Epithelial cell of esophagus (primary cell): ENCODE measurements around the gene HECTD2.

Experiments used
- DNase-seq: peaks from one replicate; pipeline ENCODE4 v3.0.0; 2010; ENCODE audit warnings: low read depth
- H3K4me3 ChIP-seq: 2 replicates; pipeline ENCODE4 v1.5.1; 2011; ENCODE audit warnings: mild to moderate bottlenecking, low read length, control low read depth
- TF ChIP-seq, protein P1 (sequence below): IDR thresholded peaks from 2 replicates; pipeline ENCODE4 v1.5.1; 2011; ENCODE audit warnings: low read depth, mild to moderate bottlenecking, low read length, control low read depth, inconsistent platforms; ENCODE audit not compliant: insufficient read depth; ENCODE audit errors: missing control alignments

The HECTD2 gene

DNA sequence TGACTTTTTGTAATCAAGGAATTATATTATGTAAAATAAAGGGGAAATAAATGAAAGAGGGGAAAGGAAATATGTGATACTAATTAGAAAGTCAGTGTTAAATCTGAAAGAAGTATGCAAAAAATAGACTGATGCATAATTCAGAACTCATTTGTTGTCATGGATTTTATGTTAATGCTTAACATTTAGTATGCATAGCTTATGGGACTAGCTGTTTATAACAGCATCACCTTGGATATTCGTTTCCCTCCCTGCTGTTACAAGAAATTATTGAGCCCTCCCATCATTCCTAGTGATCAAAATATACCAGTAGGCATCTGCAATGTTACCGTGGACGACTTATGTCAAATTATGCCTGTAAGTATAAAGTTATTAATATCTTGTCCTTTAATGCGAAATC is 85.9 kb downstream of the HECTD2 start:
- no peak for DNase-seq

DNA sequence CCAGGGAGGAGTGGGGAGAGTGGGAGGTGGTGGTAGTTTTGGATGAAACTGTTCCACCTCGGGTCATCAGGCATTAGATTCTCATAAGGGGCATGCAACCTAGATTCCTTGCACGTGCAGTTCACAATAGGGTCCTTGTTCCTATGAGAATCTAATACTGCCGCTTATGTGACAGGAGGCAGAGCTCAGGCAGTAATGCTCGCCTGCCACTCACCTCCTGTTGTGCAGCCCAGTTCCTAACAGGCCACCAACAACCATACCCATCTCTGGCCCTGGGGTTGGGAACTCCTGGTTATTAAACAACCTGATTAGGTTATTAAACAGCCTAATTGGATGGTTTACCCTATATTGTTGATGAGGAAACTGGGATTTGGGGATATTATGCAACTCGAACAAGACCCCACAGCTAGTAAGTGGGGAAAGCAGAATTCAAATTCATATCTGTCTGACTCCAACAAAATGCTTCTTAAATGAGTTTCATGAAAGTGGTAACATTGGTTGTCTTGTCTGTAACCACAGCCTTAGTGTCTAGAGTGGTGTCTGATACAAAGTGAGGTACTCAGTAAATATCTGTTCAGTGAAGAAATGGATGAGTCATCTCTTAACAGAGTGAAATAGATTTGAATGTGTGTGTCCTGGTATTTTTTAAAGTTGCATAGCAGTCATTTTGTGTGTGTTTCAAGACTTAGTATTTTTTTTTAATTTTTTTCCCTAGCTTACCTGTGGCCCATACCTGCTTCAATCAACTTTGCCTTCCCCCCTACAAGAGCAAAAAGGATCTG is 101.6 kb downstream of the HECTD2 start:
- H3K4me3 ChIP-seq = no peak overlapping the region
- TF ChIP-seq, protein P1, sequence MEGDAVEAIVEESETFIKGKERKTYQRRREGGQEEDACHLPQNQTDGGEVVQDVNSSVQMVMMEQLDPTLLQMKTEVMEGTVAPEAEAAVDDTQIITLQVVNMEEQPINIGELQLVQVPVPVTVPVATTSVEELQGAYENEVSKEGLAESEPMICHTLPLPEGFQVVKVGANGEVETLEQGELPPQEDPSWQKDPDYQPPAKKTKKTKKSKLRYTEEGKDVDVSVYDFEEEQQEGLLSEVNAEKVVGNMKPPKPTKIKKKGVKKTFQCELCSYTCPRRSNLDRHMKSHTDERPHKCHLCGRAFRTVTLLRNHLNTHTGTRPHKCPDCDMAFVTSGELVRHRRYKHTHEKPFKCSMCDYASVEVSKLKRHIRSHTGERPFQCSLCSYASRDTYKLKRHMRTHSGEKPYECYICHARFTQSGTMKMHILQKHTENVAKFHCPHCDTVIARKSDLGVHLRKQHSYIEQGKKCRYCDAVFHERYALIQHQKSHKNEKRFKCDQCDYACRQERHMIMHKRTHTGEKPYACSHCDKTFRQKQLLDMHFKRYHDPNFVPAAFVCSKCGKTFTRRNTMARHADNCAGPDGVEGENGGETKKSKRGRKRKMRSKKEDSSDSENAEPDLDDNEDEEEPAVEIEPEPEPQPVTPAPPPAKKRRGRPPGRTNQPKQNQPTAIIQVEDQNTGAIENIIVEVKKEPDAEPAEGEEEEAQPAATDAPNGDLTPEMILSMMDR = no peak
- DNase-seq = peak; percentile 80

More for the DNA sequence above, 85.9 kb downstream of the HECTD2 start:
- TF ChIP-seq, protein P1 = no peak
- no peak overlapping the region for H3K4me3 ChIP-seq

DNA sequence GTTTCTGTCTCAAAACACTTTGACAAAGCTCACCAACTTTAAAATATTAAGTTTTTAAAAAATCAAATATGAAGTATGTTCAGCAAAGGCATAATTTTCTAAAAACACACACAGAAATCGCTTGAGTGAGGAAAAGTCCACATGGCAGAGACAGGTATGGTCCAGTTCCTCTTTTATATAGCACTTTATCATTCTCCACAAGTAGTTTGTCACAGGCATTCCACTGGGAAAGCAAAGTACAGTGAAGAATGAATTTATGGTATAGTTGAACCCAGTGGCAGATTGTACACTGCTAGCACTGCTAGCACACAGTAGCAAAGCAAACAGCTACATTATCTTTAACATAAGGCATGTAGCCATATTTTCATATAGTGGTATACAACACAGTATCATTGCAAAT is 102.3 kb downstream of the HECTD2 start:
- TF ChIP-seq, protein P1 = no peak
- no peak overlapping the region for H3K4me3 ChIP-seq
- no peak for DNase-seq

- H3K4me3 ChIP-seq = no peak overlapping the region
- TF ChIP-seq, protein P1 = no peak
- no peak for DNase-seq
Observed at GRCh38 chr10:91513598-91514424, 103.7 kb downstream of the HECTD2 start.

- H3K4me3 ChIP-seq = no peak overlapping the region
- TF ChIP-seq, protein P1 = no peak
- no peak for DNase-seq
Observed at GRCh38 chr10:91514787-91515186, 104.6 kb downstream of the HECTD2 start.

GRCh38 chr10:91517394-91517793 is 107.2 kb downstream of the HECTD2 start:
- no peak overlapping the region for H3K4me3 ChIP-seq
- DNase-seq = no peak
- TF ChIP-seq, protein P1 = no peak
